Measurements from ENCODE around the gene SSRP1. TPM values are rescaled to one million over a fixed set of nuclear protein-coding genes. Genes with fewer than 3 reads are reported as not detected.

The SSRP1 gene
- total RNA-seq, 1 experiment from 2014 or later = 173 TPM

- POLR2A ChIA-PET = no interaction called here
Observed at GRCh38 chr11:57331720-57332119, 4.0 kb downstream of the SSRP1 start.

GRCh38 chr11:57330029-57330428, 5.7 kb downstream of the SSRP1 start:
- in situ Hi-C loops (cut with HindIII; ENCODE audit: low pct_unique_long_range_greater_than_20kb, low sequenced_read_pairs) = no loop called here
- peaks cover 27% of the 10 kb centered on the region for H3K4me1 ChIP-seq (ENCODE audit: control insufficient read depth, insufficient read depth, low read length)
- H3K27me3 ChIP-seq (ENCODE audit: control insufficient read depth, insufficient read depth, low read length) = no peaks in the 10 kb centered on the region
- no TSS peak for BruUV-seq (replicated peaks)
- H3K27ac ChIP-seq (ENCODE audit: low read length) = no peak overlapping the region
- peaks cover 23% of the 10 kb centered on the region; the same call in 1 of the 2 replicates for H3K36me3 ChIP-seq (ENCODE audit: control insufficient read depth, insufficient read depth, low read length)
- CTCF ChIA-PET = no interaction called here
- H3K9me3 ChIP-seq (ENCODE audit: control insufficient read depth, insufficient read depth, low read depth, low read length) = no peaks in the 10 kb centered on the region
- intact Hi-C loops (cut with micrococcal nuclease; ENCODE audit: unreplicated experiment) = no loop called here
- no peak for DNase-seq (ENCODE audit: low read depth, low spot score)
- ATAC-seq = no peak
- POLR2A ChIA-PET = no interaction called here
- H3K4me3 ChIP-seq (ENCODE audit: low read depth in 2 of 2, low read length in 2 of 2) = no peak overlapping the region
- TF ChIP-seq POLR2AphosphoS5 (IDR thresholded peaks at IDR 0.05; ENCODE audit: low read depth, low read length) (no peak), TCF7L2 (IDR thresholded peaks at IDR 0.05; ENCODE audit: low read depth, low read length) (no peak), SIN3A (IDR thresholded peaks at IDR 0.05; ENCODE audit: borderline replicate concordance, insufficient read depth, low read depth, low read length) (no peak)
- TF ChIP-seq, protein P1, sequence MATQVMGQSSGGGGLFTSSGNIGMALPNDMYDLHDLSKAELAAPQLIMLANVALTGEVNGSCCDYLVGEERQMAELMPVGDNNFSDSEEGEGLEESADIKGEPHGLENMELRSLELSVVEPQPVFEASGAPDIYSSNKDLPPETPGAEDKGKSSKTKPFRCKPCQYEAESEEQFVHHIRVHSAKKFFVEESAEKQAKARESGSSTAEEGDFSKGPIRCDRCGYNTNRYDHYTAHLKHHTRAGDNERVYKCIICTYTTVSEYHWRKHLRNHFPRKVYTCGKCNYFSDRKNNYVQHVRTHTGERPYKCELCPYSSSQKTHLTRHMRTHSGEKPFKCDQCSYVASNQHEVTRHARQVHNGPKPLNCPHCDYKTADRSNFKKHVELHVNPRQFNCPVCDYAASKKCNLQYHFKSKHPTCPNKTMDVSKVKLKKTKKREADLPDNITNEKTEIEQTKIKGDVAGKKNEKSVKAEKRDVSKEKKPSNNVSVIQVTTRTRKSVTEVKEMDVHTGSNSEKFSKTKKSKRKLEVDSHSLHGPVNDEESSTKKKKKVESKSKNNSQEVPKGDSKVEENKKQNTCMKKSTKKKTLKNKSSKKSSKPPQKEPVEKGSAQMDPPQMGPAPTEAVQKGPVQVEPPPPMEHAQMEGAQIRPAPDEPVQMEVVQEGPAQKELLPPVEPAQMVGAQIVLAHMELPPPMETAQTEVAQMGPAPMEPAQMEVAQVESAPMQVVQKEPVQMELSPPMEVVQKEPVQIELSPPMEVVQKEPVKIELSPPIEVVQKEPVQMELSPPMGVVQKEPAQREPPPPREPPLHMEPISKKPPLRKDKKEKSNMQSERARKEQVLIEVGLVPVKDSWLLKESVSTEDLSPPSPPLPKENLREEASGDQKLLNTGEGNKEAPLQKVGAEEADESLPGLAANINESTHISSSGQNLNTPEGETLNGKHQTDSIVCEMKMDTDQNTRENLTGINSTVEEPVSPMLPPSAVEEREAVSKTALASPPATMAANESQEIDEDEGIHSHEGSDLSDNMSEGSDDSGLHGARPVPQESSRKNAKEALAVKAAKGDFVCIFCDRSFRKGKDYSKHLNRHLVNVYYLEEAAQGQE (IDR thresholded peaks at IDR 0.05; ENCODE audit: insufficient read depth in 1 of 2, low read depth in 2 of 2, low read length in 1 of 2) = no peak
- TF ChIP-seq, protein P2, sequence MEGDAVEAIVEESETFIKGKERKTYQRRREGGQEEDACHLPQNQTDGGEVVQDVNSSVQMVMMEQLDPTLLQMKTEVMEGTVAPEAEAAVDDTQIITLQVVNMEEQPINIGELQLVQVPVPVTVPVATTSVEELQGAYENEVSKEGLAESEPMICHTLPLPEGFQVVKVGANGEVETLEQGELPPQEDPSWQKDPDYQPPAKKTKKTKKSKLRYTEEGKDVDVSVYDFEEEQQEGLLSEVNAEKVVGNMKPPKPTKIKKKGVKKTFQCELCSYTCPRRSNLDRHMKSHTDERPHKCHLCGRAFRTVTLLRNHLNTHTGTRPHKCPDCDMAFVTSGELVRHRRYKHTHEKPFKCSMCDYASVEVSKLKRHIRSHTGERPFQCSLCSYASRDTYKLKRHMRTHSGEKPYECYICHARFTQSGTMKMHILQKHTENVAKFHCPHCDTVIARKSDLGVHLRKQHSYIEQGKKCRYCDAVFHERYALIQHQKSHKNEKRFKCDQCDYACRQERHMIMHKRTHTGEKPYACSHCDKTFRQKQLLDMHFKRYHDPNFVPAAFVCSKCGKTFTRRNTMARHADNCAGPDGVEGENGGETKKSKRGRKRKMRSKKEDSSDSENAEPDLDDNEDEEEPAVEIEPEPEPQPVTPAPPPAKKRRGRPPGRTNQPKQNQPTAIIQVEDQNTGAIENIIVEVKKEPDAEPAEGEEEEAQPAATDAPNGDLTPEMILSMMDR (IDR thresholded peaks at IDR 0.05) = no peak

More at GRCh38 chr11:57331720-57332119, 4.0 kb downstream of the SSRP1 start:
- in situ Hi-C loops (cut with HindIII; ENCODE audit: low pct_unique_long_range_greater_than_20kb, low sequenced_read_pairs) (no loop called here), intact Hi-C loops (cut with micrococcal nuclease; ENCODE audit: unreplicated experiment) (no loop called here)
- BruUV-seq (replicated peaks) = no TSS peak
- CTCF ChIA-PET = no interaction called here
- Histone ChIP-seq H3K27ac (ENCODE audit: low read length) (no peak overlapping the region), H3K4me1 (ENCODE audit: control insufficient read depth, insufficient read depth, low read length) (peaks cover 22% of the 10 kb centered on the region), H3K9me3 (ENCODE audit: control insufficient read depth, insufficient read depth, low read depth, low read length) (no peaks in the 10 kb centered on the region), H3K27me3 (ENCODE audit: control insufficient read depth, insufficient read depth, low read length) (no peaks in the 10 kb centered on the region), H3K36me3 (ENCODE audit: control insufficient read depth, insufficient read depth, low read length) (peaks cover 23% of the 10 kb centered on the region; the same call in 1 of the 2 replicates), H3K4me3 (ENCODE audit: low read depth in 2 of 2, low read length in 2 of 2) (no peak overlapping the region)
- DNase-seq (ENCODE audit: low read depth, low spot score) (no peak), ATAC-seq (no peak)
- no peak for TF ChIP-seq POLR2AphosphoS5 (IDR thresholded peaks at IDR 0.05; ENCODE audit: low read depth, low read length)
- TF ChIP-seq, protein P1 (IDR thresholded peaks at IDR 0.05; ENCODE audit: insufficient read depth in 1 of 2, low read depth in 2 of 2, low read length in 1 of 2) = no peak
- TF ChIP-seq, protein P2 (IDR thresholded peaks at IDR 0.05) = no peak
- no peak for TF ChIP-seq SIN3A (IDR thresholded peaks at IDR 0.05; ENCODE audit: borderline replicate concordance, insufficient read depth, low read depth, low read length)
- no peak for TF ChIP-seq TCF7L2 (IDR thresholded peaks at IDR 0.05; ENCODE audit: low read depth, low read length)
